GM23248 (cell line): ENCODE measurements around the gene SLC12A7. TPM values are rescaled to one million over a fixed set of nuclear protein-coding genes. Genes with fewer than 3 reads are reported as not detected.

Source experiments
- DNase-seq: peaks from one replicate; pipeline ENCODE4 v3.0.0-alpha.2; 2015
- H2AFZ ChIP-seq: fragments of 200-600 bp; sonication (generic); 2 replicates; pipeline ENCODE4 v1.6.1; 2016; ENCODE audit warnings: antibody characterized with exemption
- H3F3A ChIP-seq: fragments of 200-600 bp; sonication (generic); 2 replicates; pipeline ENCODE4 v1.6.1; 2016; ENCODE audit warnings: mild to moderate bottlenecking, antibody characterized with exemption, mixed run types; ENCODE audit not compliant: insufficient read depth
- H3K27ac ChIP-seq: fragments of 200-600 bp; sonication (generic); 2 replicates; pipeline ENCODE4 v1.5.1; 2016; ENCODE audit warnings: mild to moderate bottlenecking
- H3K27me3 ChIP-seq: fragments of 200-600 bp; sonication (generic); replicated peaks from 2 replicates; pipeline ENCODE4 v1.6.1; 2016; ENCODE audit warnings: mild to moderate bottlenecking; ENCODE audit not compliant: insufficient read depth
- H3K36me3 ChIP-seq: fragments of 200-600 bp; sonication (generic); 2 replicates; pipeline ENCODE4 v1.6.1; 2016; ENCODE audit warnings: low read depth, mild to moderate bottlenecking
- H3K4me1 ChIP-seq: fragments of 200-600 bp; sonication (generic); 2 replicates; pipeline ENCODE4 v1.6.1; 2016; ENCODE audit warnings: mild to moderate bottlenecking; ENCODE audit not compliant: insufficient read depth
- H3K4me2 ChIP-seq: fragments of 200-600 bp; sonication (generic); one replicate; pipeline ENCODE4 v1.6.1; 2016; ENCODE audit warnings: mild to moderate bottlenecking; ENCODE audit not compliant: unreplicated experiment
- H3K4me3 ChIP-seq: fragments of 200-600 bp; sonication (generic); 2 replicates; pipeline ENCODE4 v1.5.1; 2016; ENCODE audit warnings: mild to moderate bottlenecking
- H3K79me2 ChIP-seq: fragments of 200-600 bp; sonication (generic); 2 replicates; pipeline ENCODE4 v1.6.1; 2016; ENCODE audit warnings: mild to moderate bottlenecking; ENCODE audit not compliant: insufficient read depth
- H3K9ac ChIP-seq: fragments of 200-600 bp; sonication (generic); 2 replicates; pipeline ENCODE4 v1.6.1; 2016; ENCODE audit warnings: mild to moderate bottlenecking
- H3K9me2 ChIP-seq: fragments of 200-600 bp; sonication (generic); 2 replicates; pipeline ENCODE4 v1.6.1; 2016; ENCODE audit warnings: mixed run types, mild to moderate bottlenecking, moderate library complexity; ENCODE audit not compliant: insufficient read depth
- H3K9me3 ChIP-seq: fragments of 200-600 bp; sonication (generic); one replicate; pipeline ENCODE4 v1.6.1; 2017; ENCODE audit warnings: low read depth
- H4K20me1 ChIP-seq: fragments of 200-600 bp; sonication (generic); 2 replicates; pipeline ENCODE4 v1.6.0; 2016; ENCODE audit not compliant: insufficient read depth
- EZH2 ChIP-seq: fragments of 200-600 bp; sonication (generic); IDR thresholded peaks from 2 replicates; pipeline ENCODE4 v1.6.1; 2018; ENCODE audit warnings: antibody characterized with exemption, mild to moderate bottlenecking; ENCODE audit not compliant: insufficient read depth, poor library complexity, severe bottlenecking
- EZH2phosphoT487 ChIP-seq: fragments of 200-600 bp; sonication (generic); IDR thresholded peaks from 2 replicates; pipeline ENCODE4 v1.6.1; 2018; ENCODE audit warnings: antibody characterized with exemption, moderate library complexity, mild to moderate bottlenecking, low read depth; ENCODE audit not compliant: insufficient read depth
- WGBS, 2 experiments: methylation state at CpG; one replicate each; pipeline ENCODE4 v1.1.6; 2015 to 2017; ENCODE audit warnings: low lambda C conversion rate in 2 of 2, low coverage in 1 of 2; ENCODE audit errors: missing lambda C conversion rate in 2 of 2; 5-methylcytosine and 5-hydroxymethylcytosine counted together
- in situ Hi-C: fragments of 300-500 bp; cut with MboI; formaldehyde crosslinking; loops from 2 replicates; pipeline ENCODE4 v1.15.0; 2020
- polyA plus RNA-seq: library from polyadenylated mRNA; unstranded; fragments of >200 nt; fragmentation: Nextera tagmentation; extraction: Ambion mirVana; gene quantifications from 2 replicates; pipeline ENCODE4 v1.2.1, GENCODE V29; 2016
- total RNA-seq: library from RNA; depleted of rRNA; stranded (reverse); fragments of >200 nt; shearing (Covaris generic); gene quantifications from 2 replicates; pipeline ENCODE4 v1.2.3, GENCODE V29; 2014

Gene SLC12A7
- total and polyA plus RNA-seq, 2 experiments from 2014 or later, result 0.75 to 1.9 TPM

DNA sequence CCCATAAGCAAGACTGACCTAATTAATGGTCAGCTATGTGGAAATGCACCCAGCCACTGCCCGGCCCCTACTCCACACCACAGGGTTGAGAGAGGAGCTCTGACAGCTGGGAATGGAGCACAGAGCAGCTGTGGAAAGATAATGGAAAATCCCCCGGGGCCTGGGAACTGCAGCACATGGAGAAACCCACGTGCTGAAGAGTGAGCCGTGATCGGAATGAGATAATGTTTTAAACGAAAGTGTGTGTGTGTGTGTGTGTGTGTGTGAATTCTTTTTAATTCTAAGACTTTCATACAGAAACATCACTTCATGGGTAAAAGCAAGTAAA lies 13.1 kb upstream of the SLC12A7 start:
- Histone ChIP-seq H3K9me3 (no peaks in the 10 kb centered on the region), H3K4me3 (no peak overlapping the region), H3K9ac (no peak overlapping the region), H3K27me3 (peaks cover 23% of the 10 kb centered on the region), H3K36me3 (no peaks in the 10 kb centered on the region), H3F3A (no peaks in the 10 kb centered on the region), H2AFZ (no peak overlapping the region), H3K27ac (no peak overlapping the region), H3K9me2 (no peaks in the 10 kb centered on the region), H3K4me2 (no peak overlapping the region), H3K4me1 (no peaks in the 10 kb centered on the region), H3K79me2 (no peaks in the 10 kb centered on the region), H4K20me1 (no peaks in the 10 kb centered on the region)
- 4 to 5% methylated on average over 6 of the region's 6 CpGs for WGBS, 2 experiments
- TF ChIP-seq EZH2, result no peak
- peak; percentile 38 for DNase-seq
- in situ Hi-C loops, result no loop called here

DNA sequence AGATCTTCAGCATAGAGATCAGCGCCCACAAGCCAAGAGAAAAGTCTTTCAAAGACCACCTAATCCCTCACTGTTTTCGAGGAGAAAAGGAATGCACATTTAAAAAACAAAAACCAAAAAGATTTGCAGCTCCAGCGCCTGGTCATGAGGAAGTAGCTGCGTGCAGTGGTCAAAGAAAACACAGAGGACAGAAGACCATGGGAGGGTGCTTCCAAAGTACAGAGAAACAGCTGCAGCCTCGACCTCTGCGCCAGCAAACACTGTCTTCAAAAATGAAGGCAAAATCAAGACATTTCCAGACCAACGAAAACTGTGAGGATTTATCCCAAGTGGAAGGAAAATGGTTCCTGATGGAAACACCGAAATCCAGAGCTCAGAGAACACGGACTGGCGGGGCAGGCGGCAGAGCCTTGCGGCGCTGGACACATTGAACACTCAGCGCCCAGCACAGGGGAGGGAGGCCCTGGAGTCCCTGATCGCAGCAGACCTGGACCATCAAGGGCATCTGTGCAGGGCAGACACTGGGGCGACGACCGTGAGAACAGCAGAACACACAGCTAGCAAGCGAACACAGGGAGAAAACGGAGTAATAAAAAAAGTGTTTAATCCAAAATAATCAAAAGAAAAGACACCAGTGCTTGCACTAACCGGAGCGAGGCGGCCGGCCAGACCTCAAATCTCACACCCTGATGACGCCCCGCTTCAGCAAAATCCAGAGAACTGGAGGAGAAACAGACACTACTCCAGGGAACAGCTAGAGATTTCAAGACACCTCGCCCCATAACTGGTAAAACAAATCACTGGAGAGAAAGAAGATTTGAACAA lies 12.6 kb upstream of the SLC12A7 start:
- Histone ChIP-seq H3K4me1 (no peaks in the 10 kb centered on the region), H3K4me2 (no peak overlapping the region), H3K9ac (no peak overlapping the region), H3K27ac (no peak overlapping the region), H3K4me3 (no peak overlapping the region), H3F3A (no peaks in the 10 kb centered on the region), H3K9me2 (no peaks in the 10 kb centered on the region), H4K20me1 (no peaks in the 10 kb centered on the region), H3K36me3 (no peaks in the 10 kb centered on the region), H3K9me3 (no peaks in the 10 kb centered on the region), H3K79me2 (no peaks in the 10 kb centered on the region), H3K27me3 (peaks cover 23% of the 10 kb centered on the region), H2AFZ (no peak overlapping the region)
- no peak for DNase-seq
- in situ Hi-C loops, result no loop called here
- 77% methylated on average over 26 to 27 of the region's 27 CpGs for WGBS, 2 experiments
- no peak for TF ChIP-seq EZH2
- TF ChIP-seq EZH2phosphoT487, result no peak

DNA sequence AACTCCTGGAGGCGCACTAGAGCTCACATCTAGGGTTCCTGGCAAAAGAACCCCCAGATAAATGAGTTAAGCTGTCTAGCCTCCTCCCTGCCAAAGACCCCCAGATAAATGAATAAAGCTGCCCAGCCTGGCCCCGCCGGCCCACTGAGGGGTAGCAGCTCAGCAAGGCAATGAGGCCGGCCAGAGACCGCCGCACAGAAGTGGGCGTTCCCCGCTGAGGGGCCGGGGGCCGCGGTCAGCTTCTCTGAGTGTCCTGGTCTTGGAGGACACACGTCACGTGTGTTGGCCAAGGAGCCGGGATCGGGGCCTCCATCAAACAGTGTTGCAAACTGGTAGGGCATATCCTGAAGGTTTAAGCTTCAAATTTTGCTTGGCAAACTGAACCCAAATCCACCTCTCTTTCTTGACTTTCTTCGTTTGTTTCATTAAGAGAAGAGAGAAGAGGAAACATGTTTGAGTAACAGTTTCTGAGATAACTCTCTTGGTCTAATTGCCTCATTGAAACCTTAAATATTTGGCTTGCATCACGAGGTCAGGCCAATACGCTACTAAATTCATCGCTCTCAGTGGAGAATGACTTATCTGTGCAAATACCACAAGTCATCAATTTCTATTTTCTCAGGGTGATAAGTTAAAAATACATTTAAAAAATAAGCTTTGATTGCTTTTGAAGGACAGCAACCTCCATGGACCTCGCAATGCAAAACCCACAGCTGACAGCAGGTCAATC lies 11.7 kb upstream of the SLC12A7 start:
- no peaks in the 10 kb centered on the region for H3F3A ChIP-seq
- peaks cover 23% of the 10 kb centered on the region for H3K27me3 ChIP-seq
- no peak overlapping the region for H3K9ac ChIP-seq
- H2AFZ ChIP-seq, result no peak overlapping the region
- H3K36me3 ChIP-seq, result no peaks in the 10 kb centered on the region
- H3K79me2 ChIP-seq, result no peaks in the 10 kb centered on the region
- H4K20me1 ChIP-seq, result no peaks in the 10 kb centered on the region
- H3K4me1 ChIP-seq, result no peaks in the 10 kb centered on the region
- no peak overlapping the region for H3K4me2 ChIP-seq
- H3K9me2 ChIP-seq, result no peaks in the 10 kb centered on the region
- no peak overlapping the region for H3K27ac ChIP-seq
- WGBS, 2 experiments, result 78 to 79% methylated on average over 20 of the region's 20 CpGs
- in situ Hi-C loops, result no loop called here
- no peak for DNase-seq
- no peak overlapping the region for H3K4me3 ChIP-seq
- TF ChIP-seq EZH2phosphoT487, result no peak
- no peak for TF ChIP-seq EZH2
- H3K9me3 ChIP-seq, result no peaks in the 10 kb centered on the region

DNA sequence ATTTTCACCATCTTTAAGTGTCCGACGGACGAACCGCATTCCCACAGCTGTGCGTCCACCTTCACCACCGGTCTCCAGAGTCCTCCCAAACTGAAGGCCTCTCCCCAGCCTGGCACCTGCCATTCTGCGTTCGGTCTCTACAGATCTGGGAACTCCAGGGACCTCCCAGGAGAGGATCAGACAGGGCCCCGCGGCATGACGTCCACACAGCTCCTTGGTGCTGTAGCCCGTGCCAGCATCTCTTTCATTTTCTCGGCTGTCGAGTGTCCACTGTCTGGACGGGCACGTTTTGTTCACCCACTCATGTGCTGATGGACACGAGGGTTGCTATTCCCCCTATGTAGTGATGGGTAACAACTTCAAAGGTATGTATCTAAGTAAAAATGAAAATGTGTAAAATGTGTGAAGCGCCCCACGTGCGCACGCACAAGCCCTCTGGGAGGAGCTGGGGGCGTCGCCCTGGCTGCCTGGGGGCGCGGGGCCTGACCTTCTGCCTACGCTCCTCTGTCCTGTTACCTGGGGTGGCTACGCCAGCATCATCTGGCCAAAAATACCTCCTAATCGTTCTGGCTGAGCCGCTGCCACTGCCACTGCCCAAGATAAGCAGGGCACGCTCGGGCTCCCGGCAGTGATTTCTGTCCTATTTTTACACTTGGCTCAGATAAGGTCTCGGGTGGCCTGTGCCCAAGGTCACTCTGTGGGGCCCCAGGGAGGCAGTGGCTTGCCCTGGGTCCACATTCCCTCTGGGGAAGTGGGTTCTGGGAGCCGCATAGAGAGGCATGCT lies 10.8 kb upstream of the SLC12A7 start:
- Histone ChIP-seq H3K4me3 (no peak overlapping the region), H2AFZ (no peak overlapping the region), H3K4me2 (no peak overlapping the region), H3K4me1 (no peaks in the 10 kb centered on the region), H3K9me3 (no peaks in the 10 kb centered on the region), H3K27me3 (peaks cover 23% of the 10 kb centered on the region), H3K9ac (no peak overlapping the region), H3K36me3 (no peaks in the 10 kb centered on the region), H3F3A (no peaks in the 10 kb centered on the region), H3K27ac (no peak overlapping the region), H3K79me2 (no peaks in the 10 kb centered on the region), H3K9me2 (no peaks in the 10 kb centered on the region), H4K20me1 (no peaks in the 10 kb centered on the region)
- 79 to 80% methylated on average over 34 of the region's 34 CpGs for WGBS, 2 experiments
- no peak for DNase-seq
- in situ Hi-C loops, result no loop called here
- TF ChIP-seq EZH2phosphoT487 (no peak), EZH2 (no peak)
